Activated CD4-positive, alpha-beta T cell treated with anti-CD3 and anti-CD28 coated beads for 48 hours (primary cell): ENCODE data around the gene MTHFSD.
"Not testable (repeated sequence)": the region's sequence is repeated elsewhere in the genome, so short reads cannot be mapped to it uniquely, and the experiment has no call there.

ENCODE experiments used
- DNase-seq: peaks from one replicate; pipeline ENCODE4 v3.0.0-alpha.2; 2020

MTHFSD gene, protein sequence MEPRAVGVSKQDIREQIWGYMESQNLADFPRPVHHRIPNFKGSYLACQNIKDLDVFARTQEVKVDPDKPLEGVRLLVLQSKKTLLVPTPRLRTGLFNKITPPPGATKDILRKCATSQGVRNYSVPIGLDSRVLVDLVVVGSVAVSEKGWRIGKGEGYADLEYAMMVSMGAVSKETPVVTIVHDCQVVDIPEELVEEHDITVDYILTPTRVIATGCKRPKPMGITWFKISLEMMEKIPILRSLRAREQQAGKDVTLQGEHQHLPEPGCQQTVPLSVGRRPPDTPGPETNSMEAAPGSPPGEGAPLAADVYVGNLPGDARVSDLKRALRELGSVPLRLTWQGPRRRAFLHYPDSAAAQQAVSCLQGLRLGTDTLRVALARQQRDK

DNA sequence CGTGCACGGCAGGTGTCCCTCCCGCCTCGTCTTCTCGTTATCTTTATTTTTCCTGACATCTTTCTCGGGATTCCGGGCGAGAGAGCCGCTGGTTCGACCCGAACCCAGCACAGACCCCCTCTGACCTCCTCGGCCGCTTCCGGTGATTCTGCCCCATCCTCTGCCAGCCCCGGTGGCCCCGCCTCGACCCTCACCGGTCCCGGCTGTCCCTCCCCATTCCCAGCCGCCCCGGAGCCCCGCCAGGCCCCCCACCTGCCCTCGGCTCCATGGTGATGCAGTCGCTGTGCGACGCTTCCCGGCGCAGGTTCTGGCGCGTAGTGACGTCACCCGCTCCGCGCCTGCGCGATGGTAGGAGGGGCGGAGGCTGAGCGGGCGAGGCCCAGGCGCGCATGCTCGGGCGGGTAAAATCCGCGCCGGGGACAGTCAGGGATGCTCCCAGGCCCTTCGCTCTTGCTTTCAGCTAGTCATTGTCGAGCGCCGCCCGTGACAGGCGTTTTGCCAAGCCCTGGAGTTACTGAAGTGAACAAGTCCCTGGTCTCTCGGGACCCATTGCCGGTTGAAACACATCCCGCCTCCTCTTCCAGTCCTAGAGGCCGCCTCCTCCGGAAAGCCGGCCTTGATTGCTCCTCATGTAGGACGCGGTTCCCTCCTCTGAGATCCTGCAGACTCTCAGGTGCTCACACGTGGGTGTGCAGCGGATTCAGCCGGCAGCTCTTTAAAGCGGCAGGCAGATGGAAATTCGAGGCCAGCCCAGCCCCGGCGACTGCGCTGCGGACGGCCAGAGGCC is at the start of gene MTHFSD:
MTHFSD (minus strand) TSS at position 319 of the 787 bp plus-strand sequence; CDS start at position 268, 51 bp downstream.
- DNase-seq: peak; percentile 96

DNA sequence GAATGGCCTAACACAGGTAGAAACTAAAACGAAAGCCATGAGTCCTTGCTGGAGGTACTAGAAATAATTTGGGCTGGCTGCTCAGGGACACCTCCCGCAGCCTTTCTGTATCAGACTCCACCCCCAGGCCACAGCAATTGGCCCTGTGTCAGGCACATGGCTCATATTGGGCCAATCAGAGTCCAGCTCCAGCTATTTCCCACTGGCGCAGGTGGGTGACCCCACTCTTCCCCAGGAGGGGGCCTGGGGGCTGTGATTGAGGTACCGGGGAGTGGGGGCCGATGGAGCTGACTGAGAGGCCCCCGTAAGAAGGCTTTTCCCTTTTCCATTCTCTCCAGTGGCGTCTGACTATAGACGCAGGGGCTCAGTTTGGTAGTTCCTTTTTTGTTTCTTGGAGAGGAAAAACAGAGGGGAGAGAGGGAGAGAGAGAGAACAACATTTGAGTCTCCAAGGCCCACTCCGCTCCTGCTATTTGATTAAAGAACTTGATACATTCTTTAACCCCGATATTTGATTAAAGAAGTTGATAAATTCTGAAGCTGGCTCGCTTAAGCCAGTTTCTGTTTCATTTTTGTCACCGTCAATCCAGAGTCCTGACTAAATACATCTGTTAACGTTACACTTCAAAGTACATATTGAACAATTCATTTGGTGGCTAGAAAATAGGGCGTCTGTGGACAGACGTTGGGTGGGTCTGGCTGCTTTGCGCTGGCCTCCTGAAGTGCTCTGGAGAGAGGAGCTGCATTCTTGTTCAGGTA is 49.6 kb upstream of the MTHFSD start:
- peak; percentile 51 for DNase-seq

DNA sequence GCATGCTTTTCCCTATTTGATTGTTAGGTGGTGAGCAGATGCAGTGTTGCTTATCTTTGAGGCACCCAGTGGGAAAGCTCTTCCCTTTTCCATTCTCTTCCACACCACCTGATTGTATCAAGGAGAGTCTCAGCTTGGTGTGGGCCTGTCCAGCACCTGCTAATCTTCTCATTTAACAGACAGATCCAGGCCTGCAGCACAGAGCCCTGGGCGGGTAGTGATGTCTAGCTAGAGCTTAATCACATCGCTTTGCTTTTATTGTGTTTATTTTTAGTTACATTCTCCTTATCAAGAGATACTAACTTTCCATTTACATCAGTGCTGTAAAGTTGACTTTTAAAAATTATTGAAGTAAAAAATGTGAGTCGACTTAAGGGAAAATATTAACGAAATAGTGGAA is 47.5 kb upstream of the MTHFSD start:
- DNase-seq: no peak

DNA sequence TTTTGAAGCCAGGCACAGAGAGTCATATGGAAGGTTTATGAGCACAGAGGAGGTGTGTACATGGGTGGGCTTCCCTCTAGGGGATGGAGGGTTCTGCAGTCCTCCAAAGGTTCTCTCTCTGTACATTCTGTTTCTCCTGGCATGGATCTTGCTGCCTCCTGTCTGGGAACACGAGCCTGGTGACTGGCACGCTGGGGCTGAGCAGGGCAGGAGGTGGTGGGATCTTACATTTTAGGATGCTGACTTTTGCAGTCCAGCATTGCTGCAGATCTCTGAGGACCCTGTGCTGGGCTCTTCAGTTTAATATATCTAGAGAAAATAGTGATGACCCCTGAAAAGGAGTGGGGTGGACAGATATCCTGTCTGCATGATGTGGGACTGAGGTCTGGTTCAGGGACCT is 46.3 kb upstream of the MTHFSD start:
- DNase-seq: no peak

DNA sequence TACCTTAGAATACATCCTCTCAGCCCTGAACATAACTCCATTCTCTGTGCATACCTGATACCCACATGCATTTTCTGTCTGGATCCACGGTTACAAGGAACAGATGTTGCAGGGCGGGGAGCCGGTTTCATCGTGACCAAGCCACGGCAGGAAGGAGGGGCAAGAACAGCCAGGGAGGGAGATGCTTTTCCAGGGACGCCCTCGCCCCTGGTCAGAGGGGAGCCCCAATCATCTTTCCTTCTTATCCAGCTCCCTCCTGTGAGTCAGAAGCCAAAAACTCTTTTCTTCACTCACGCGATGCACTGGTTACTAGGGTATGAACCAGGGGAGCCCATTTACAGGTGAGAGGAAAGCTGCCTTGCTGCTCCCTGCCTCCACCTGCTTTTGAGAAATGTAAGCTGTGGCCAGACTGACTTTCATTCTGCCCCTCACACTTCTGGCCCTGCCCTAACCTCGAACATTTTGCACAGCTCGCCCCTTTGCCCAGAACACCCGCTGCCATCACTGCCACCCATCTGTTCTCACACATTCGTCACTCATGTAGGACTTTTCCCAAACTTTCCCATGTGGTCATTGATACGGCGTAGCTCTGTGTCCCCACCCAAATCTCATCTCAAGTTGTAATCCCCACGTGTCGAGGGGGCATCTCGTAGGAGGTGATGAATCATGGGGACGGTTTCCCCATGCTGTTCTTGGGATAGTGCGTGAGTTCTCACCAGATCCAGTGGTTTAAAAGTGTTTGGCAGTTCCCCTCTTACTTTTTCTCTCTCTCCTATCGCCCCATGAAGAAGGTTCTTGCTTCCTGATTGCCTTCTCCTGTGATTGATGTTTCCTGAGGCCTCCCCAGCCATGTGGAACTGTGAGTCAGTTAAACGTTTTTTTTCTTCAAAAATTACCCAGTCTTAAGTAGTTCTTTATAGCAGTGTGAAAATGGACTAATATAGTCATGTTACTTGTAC is 43.9 kb upstream of the MTHFSD start:
- no peak for DNase-seq

DNA sequence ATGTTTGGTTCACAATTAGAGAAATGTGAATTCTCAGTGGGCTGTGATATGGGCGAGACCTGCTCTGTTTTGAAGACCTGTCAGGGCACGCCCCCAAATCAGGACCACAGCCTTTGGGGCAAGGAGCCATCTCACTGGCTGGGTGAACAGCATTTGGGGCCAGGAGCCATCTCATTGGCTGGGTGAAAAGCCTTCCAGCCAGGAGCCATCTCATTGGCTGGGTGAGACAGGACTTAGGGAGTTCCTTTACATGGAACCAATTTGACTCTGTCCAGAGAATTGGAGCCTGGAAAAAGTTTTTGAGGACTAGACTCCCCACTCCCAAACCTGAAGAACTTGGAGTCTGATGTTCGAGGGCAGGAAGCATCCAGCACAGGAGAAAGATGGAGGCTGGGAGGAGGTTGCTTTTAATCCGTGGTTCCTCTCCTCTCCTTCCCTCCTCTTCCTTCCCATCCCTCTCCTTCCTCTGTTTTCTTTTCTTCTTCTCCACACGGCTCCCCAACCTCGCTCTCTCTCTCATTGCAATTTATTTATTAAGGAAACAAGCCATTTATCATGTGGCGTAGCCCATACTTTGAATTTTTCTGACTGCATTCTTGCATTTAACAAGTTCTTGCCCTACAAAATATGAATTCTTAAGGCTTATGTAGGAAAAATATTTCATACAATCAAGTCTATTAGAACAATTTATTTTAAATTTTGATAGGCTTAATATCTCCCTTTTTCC is 43.0 kb upstream of the MTHFSD start:
- no peak for DNase-seq

DNA sequence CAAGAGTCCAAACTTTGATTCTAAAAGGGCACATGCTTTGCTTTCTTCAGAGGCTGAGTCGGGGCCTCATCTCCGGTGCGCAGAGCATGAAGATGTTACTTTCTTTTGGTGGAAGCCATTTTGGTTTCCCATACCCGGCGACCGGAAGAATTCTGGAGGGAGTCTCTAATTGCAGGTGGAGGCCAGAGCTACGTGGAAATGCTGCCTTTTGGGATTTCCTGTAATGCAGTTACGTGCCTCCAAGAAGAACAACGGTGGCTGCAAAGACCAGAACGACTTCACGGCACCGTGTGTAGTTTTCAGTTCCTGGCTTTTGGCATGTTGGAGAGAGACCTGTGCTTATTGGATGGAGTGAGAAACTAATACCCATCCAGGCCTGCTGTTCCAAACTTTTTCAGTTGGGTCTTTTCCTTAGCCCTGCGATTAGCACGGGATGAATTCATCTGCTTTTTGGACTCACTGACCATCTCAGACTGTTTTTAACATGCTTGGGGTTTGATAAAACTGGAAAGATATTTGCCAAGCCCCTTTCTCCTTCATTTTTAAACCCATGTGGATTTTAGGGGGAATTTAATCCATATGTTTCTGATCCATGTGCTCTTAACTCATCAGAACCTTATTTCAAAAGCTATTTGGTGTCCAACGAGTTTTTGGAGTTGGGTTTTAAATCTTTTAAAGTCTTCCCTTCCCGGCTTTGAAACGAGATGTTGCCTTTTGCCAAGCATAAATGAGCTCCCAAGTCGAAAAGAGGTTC is 42.3 kb upstream of the MTHFSD start:
- DNase-seq: no peak

DNA sequence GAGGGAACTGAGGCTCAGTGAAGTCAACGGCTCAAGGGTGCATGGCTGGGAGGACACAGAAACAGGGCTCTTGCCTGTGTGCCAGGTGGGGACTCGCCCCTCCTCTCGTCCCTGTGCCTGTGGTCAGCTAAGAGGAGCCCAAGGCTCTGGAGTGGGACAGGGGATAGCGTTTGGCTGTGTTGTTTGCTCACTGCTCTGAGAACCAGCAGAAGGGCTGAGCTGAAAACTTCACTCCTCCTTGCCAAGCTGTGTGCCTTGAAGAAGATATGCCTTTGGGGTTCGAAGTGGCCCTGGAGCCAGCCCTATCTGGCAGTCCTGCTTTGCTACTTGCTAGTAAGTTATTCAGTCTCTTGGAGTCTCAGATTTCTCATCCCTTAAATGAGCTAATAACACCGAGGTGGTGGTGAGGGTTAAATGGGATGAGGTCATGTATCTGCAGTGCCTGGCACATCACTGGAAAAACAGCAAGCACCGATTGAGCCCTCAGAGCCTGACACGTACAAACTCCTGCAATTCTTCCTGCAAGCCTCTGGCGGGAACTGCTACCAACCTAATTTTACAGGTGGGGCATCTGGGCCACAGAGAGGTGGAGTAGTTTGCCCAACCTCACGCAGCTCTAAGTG is 41.1 kb upstream of the MTHFSD start:
- DNase-seq: no peak

DNA sequence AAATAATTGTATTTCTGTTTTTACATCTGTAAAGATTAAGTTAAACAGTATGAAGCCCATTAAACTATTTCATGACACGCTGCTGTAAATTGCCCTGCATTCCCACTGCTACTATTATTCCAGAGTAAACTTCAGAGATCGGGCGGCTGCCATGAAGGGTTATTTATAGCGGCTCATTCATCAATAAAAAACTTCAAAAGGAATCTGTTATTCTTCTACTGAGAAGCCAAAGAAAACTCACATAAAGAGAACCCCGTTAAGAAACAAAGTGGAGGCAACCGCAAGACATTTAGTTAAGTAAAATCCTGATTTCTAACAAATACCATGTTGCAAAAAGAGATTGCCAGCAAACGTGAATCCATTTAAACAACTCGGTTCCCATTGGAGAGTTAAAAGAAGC is 39.7 kb upstream of the MTHFSD start:
- no peak for DNase-seq

DNA sequence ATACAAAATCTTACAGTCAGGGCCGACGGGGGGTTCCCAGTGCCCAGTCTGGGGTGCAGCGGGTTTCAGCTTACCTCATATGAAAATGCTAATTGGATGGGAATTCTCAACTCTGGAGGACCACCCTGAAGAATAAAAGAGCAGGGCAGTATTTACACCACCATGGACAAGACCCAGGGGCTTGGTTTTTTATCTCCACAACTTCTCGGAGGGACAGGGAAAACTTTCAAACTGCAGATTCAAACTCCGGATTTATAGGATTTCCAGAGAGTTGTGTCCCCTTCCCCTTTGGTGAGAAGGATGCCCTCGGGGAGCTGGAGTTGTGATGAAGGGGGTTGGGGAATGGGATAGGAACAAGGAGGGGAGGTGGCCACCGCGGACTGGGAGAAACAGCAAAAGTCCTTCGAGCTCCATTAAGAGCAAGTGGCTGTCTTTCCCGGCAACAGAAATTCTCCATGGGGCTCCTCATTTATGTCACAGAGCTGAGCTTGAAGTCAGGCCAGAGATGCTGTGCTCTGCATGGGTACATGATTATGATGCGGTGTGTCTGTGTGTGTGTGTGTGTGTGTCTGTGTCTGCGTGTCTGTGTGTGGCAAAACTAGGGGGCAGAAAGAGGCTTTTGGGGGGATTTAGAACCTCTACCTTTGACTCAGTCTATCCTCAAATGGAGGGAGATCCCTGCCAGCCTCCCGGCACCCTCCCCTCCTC is 39.0 kb upstream of the MTHFSD start:
- no peak for DNase-seq

DNA sequence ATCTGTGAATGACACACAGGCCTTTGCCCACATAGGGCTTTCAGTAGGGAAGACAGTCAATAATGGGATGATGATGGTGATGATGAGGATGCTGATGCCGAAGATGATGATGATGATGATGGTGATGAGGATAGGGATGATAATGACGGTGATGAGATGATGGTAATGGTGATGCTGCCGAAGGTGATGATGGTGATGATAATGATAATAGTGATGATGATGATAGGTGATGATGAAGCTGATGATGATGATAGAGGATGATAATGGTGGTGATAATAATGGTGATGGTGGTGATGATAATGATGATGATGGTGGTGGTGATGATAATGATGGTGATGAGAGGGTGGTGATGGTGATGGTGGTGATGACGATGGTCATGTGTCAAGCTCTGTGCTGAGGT is 36.2 kb upstream of the MTHFSD start:
- DNase-seq: no peak

DNA sequence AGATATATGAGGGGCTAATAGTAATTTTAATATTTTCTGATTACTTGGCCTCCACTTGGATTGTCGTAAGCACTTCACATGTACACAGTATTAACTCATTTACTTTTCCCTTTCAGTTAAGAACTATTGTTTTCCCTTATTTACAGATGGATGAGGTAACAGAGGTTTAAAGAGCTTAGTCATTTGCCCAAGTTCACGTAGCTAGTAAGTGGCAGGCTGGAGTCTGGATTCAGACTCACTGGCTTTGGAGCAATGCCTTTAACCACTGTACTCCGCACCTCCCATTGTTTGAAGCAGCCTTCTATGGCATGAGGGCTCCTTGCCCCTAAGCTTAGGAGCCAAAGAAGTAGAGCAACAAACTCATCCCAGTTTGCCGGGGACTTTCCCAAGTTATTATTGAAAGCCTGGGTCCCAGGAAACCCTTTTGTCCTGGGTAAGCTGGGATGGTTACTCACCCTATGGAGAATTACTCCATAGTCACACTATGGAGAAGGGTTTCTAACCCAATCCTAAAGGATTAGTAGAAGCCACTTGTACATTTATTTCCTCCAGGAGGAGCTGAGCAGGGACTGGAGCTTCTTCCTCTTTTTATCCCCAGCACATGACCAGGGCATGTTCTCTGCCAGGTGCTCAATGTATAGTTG is 35.6 kb upstream of the MTHFSD start:
- DNase-seq: no peak

DNA sequence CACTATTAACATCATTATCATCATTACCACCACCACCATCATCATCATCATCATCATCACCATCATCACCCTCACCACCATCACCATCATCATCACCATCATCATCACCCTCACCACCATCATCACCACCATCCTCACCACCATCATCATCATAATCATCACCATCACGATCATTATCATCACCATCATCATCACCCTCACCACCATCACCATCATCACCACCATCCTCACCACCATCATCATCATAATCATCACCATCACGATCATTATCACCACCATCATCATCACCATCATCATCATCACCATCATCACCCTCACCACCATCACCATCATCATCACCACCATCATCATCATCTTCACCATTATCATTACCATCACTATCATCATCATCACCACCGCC is 32.9 kb upstream of the MTHFSD start:
- DNase-seq: not testable (repeated sequence)

DNA sequence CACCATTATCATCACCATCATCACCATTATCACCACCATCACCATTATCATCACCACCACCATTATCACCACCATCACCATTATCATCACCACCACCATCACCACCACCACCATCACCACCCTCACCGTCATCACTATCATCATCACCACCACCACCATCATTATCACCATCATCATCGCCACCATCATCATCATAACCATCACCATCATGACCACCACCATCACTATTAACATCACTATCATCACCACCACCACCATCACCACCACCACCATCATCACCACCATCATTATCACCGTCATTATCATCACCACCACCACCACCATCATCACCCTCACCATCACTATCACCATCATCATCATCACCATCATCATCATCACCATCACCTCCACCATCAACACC is 32.5 kb upstream of the MTHFSD start:
- no peak for DNase-seq

DNA sequence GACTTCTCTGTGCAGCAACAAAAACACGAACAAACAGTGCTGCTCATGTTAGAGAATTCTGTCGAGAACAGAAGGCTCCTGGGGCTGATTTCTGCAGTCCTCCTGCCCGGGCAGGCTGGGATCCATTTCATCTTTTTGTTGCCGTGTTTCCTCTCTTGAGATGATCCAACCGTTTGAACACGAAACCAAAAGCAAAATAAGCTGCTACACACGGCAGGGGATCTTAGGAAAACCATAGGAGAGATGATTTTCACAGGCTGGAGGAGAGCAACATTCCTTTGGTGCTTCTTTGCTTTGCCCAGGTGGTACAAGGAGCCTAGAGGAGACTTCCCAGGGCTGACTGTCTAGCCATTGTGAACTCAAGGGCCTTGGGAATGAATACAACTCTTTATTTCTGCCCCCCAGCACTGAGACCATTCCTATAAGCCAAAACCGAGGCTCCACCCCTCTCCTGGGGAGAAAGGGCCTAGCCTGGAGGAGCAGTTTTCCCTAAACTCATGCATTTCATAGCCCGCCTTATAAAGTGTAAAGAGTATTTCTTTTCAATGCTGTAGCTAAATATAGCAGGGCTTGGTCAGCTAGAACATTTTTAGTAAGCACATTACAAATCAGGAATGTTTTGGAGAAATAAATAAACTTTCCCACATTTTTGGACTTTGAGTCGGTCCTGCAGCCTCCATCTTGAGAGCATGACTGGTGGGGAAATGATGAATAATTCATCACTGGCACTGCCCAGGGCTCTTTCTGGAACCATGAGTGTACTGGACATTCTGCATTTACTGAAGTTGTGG is 31.0 kb upstream of the MTHFSD start:
- DNase-seq: no peak

DNA sequence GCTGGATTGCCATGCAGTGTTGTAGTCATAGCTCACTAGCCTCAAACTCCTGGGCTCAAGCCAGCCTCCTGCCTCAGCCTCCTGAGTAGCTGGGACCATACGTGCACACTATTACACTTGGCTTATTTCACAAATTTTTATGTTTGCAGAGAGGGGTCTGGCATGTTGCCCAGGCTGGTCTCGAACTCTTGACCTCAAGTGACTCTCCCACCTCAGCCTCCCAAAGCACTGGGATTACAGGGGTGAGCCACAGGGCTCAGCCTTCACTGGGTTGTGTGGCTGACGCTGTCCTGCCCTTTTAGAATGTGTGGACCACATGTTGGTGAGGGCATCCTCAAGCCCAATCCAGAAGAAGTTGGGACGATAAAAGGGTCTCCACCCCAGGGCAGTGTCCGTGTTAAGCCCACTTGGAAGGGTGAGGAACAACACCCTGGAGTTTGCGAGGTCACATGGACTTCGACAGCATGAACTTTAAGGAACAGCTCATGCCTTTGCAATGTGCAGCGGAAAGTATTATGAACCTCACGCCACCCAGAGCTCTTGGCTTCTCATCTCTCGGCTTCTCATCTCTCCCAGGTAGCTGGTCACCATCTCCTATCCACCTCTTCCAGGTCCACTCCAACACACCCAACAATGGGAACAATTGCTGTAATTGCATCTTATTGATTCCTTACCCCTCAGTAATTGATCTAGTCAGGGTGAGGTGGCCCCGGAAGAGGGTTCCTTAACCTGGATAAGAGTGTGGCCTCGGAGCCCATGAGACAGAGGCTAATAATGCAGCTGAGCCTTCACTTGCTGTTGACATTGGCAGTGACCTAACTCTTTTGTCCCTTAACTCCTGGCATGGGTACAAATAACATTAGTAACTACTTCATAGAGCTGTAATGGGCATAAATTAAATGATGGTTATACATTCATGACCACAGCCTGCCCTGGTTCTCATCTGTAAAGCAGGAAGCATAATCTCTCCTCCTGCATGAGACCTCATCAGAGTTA is 30.0 kb upstream of the MTHFSD start:
- DNase-seq: no peak

DNA sequence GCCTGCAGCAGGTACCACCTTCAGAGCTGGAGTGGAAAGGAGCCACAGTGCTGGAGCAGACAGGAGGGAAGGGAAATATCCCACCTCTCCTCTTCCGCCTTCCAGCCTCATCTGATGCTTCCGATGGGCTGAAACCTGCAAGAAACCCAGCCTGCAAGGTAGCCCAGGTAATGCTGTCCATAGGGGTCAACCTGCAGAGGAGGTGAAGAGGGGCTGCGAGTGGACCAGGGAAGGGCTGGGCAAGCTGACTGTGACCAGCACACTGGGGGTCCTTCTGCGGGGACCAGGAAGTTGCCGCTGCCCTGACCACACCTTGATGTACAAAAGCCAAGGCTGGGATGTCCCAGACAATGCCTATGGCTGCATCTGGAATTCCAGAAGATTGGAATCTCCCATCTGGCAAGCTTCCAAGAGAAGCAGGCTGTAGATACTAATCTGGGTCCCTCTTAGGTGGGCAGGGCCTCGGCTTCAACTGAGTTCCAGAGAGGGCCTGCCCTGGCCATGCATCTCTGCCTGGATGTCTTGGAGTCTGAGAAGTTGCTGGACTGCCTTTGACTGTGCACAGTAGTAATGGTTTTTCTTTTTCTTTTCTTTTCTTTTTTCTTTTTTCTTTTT is 29.1 kb upstream of the MTHFSD start:
- no peak for DNase-seq
